Smooth muscle cell (in vitro differentiated cells): ENCODE measurements around the gene S1PR5. TPM values are rescaled to one million over a fixed set of nuclear protein-coding genes. Genes with fewer than 3 reads are reported as not detected.

Experiments used
- DNase-seq: peaks from one replicate; lab custom pipeline; 2025; ENCODE audit not compliant: unreplicated experiment; lab: John Stamatoyannopoulos, UW
- H2AFZ ChIP-seq: fragments of 200-600 bp; sonication (generic); 2 replicates; pipeline ENCODE4 v1.6.0; 2016; ENCODE audit warnings: antibody characterized with exemption, low read depth, mild to moderate bottlenecking
- H3F3A ChIP-seq: fragments of 200-600 bp; sonication (generic); 2 replicates; pipeline ENCODE4 v1.6.0; 2017; ENCODE audit warnings: antibody characterized with exemption, low read depth
- H3K27ac ChIP-seq: fragments of 200-600 bp; sonication (generic); 2 replicates; pipeline ENCODE4 v1.5.1; 2016; ENCODE audit warnings: low read depth, mild to moderate bottlenecking
- H3K27me3 ChIP-seq: fragments of 200-600 bp; sonication (generic); 2 replicates; pipeline ENCODE4 v1.6.1; 2016; ENCODE audit warnings: low read depth, mild to moderate bottlenecking
- H3K36me3 ChIP-seq: fragments of 200-600 bp; sonication (generic); 2 replicates; pipeline ENCODE4 v1.5.1; 2016; ENCODE audit warnings: low read depth
- H3K4me1 ChIP-seq: fragments of 200-600 bp; sonication (generic); 2 replicates; pipeline ENCODE4 v1.5.1; 2016; ENCODE audit warnings: low read depth
- H3K4me2 ChIP-seq: fragments of 200-600 bp; sonication (generic); 2 replicates; pipeline ENCODE4 v1.6.0; 2016; ENCODE audit warnings: mild to moderate bottlenecking
- H3K4me3 ChIP-seq: fragments of 200-600 bp; sonication (generic); 2 replicates; pipeline ENCODE4 v1.5.1; 2016; ENCODE audit warnings: mild to moderate bottlenecking
- H3K79me2 ChIP-seq: fragments of 200-600 bp; sonication (generic); 2 replicates; pipeline ENCODE4 v1.6.0; 2016; ENCODE audit warnings: low read depth, mild to moderate bottlenecking
- H3K9ac ChIP-seq: fragments of 200-600 bp; sonication (generic); 2 replicates; pipeline ENCODE4 v1.6.0; 2016; ENCODE audit warnings: low read depth
- H3K9me3 ChIP-seq: fragments of 200-600 bp; sonication (generic); replicated peaks from 2 replicates; pipeline ENCODE4 v1.5.1; 2016; ENCODE audit warnings: low read depth
- H4K20me1 ChIP-seq: fragments of 200-600 bp; sonication (generic); 2 replicates; pipeline ENCODE4 v1.6.0; 2016; ENCODE audit warnings: low read depth
- CTCF ChIP-seq: fragments of 200-600 bp; sonication (generic); IDR thresholded peaks from 2 replicates; pipeline ENCODE4 v1.5.1; 2017; ENCODE audit warnings: borderline replicate concordance, mild to moderate bottlenecking, antibody characterized with exemption; ENCODE audit not compliant: insufficient read depth, poor library complexity, severe bottlenecking
- WGBS: methylation state at CpG from one replicate; pipeline ENCODE4 v1.1.7; 2016; ENCODE audit warnings: low lambda C conversion rate; 5-methylcytosine and 5-hydroxymethylcytosine counted together
- polyA plus RNA-seq: library from polyadenylated mRNA; unstranded; fragments of >200 nt; fragmentation: Nextera tagmentation; extraction: Ambion mirVana; gene quantifications from 2 replicates; pipeline ENCODE4 v1.2.1, GENCODE V29; 2016
- total RNA-seq: library from RNA; depleted of rRNA; stranded (reverse); fragments of >200 nt; gene quantifications from 2 replicates; pipeline ENCODE4 v1.2.3, GENCODE V29; 2014

S1PR5 gene
- total and polyA plus RNA-seq, 2 experiments from 2014 or later: 5.3 to 9.0 TPM

DNA sequence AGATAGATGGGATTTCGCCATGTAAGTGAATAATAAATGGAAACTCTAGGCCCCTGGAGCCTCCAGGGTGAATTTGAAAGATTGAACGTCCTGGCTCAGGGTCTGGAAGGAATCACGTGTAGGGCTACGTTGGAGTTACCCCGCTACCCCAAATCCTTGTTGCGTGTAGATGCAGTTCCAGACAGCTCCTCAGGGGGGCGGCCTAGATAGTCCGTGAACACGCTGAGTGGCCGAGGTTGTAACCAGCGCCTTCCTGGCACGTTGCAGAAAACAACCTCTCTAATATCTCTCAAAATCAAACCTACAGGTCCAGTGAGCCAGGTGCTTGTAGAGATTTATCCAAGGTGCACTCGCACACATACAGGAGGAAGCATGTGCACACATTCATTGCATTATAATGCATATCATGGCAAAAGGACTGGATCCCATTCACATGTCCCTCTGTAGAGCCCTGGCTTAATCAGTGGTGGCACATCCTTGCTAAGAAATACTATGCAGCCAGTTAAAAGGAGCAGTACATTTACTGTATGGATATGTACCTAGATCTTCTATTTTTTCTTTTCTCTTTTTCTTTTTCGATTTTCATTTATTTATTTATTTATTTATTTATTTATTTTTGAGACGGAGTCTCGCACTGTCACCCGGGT is 11.5 kb downstream of the S1PR5 start:
- Histone ChIP-seq H3K36me3 (no peaks in the 10 kb centered on the region), H3K4me2 (no peak overlapping the region), H3K27ac (no peak overlapping the region), H3K9me3 (no peaks in the 10 kb centered on the region), H2AFZ (no peak overlapping the region), H3K4me1 (peaks cover 18% of the 10 kb centered on the region), H3K79me2 (peaks cover 16% of the 10 kb centered on the region), H3F3A (no peaks in the 10 kb centered on the region), H3K27me3 (no peaks in the 10 kb centered on the region), H4K20me1 (no peaks in the 10 kb centered on the region), H3K4me3 (no peak overlapping the region), H3K9ac (no peak overlapping the region)
- peak; percentile 65 for TF ChIP-seq CTCF
- WGBS: 32% methylated on average over 17 of the region's 17 CpGs
- peak; percentile 15 for DNase-seq

DNA sequence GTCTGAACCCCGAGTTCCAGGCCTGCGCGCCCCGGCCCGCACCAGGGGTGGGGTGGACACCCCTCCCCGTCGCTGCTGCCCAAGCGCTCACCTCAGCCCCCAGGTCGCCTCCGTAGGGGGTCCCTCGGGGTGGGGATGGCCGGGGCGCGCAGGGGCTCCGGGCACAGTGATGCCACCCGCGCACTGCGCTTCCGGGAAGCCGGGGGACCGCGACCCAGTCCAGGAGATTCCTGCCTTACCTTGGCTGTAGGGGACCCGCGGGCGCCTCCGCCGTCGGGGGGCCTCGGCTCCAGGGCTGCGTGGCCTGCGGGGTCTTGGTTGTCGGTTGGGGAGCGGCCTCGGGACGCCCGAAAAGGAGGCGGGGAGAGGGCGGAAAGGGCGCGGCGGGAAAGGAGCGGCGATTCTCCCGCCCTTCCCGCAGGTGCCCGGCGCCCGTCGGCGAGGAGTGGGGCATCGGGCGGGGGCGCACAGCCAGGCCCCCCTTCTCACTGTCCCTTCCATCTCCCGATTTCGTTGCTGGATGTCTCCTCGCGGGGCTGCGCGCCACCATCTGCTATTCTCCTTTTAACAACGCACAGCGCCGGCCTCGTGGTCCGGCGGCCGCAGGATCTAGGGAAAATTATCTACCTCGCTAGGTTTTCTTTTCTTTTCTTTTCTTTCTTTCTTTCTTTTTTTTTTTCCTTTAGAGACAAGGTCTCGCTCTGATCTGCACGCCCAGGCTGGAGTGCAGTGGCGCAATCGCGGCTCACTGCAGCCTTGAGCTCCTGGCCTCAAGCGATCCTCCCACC is 14.1 kb downstream of the S1PR5 start, which contains the start of gene KEAP1:
Gene KEAP1, minus strand, starts transcription at position 355 of the 788 bp plus-strand sequence. CDS start 3,323 bp downstream, outside the sequence.
- Histone ChIP-seq H3K27ac (peak within 1 kb of the TSS; percentile 75), H3K4me3 (peak within 1 kb of the TSS; percentile 85), H2AFZ (peak within 1 kb of the TSS; percentile 92), H3K9me3 (no peaks in the 10 kb centered on the region), H4K20me1 (no peaks in the 10 kb centered on the region), H3K36me3 (no peaks in the 10 kb centered on the region), H3K4me2 (peak within 1 kb of the TSS; percentile 89), H3K4me1 (peaks cover 11% of the 10 kb centered on the region), H3K27me3 (no peaks in the 10 kb centered on the region), H3K9ac (peak within 1 kb of the TSS; percentile 92), H3F3A (no peaks in the 10 kb centered on the region), H3K79me2 (peaks cover 36% of the 10 kb centered on the region)
- no peak for DNase-seq
- 12% methylated on average over 52 of the region's 73 CpGs for WGBS
- no peak for TF ChIP-seq CTCF

DNA sequence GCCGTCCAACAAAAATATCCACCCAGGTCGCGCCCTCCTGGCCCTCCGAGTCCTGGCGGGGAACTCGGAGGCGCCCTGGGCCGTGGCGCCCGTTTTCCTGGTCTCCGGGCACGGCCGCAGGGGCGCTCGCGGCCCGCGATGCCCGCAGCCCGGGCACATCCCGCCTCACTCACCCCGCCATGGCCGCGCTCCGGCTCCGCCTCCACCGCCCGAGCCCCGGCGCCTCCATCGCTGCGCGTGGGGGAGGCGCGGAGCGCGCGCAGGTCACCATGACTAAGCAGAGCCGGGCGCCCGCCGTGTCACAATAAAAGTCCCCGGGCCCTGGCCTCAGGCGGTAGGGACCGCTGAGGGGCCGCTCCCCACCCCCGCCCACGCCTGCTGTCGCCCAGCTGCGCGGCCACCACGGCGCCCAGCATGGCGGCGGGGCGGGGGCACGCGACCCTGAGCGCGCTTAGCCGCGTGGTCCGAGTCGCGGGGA is 14.7 kb downstream of the S1PR5 start:
- Histone ChIP-seq H3K9me3 (no peaks in the 10 kb centered on the region), H3K27ac (peak overlapping the region; percentile 75), H3K36me3 (no peaks in the 10 kb centered on the region), H3K4me2 (peak overlapping the region; percentile 89), H3F3A (no peaks in the 10 kb centered on the region), H3K4me3 (peak overlapping the region; percentile 85), H3K27me3 (no peaks in the 10 kb centered on the region), H3K9ac (peak overlapping the region; percentile 92), H4K20me1 (no peaks in the 10 kb centered on the region), H2AFZ (peak overlapping the region; percentile 92), H3K4me1 (peaks cover 11% of the 10 kb centered on the region), H3K79me2 (peaks cover 36% of the 10 kb centered on the region)
- TF ChIP-seq CTCF: no peak
- WGBS: under 1% methylated on average over 36 of the region's 65 CpGs
- peak; percentile 76 for DNase-seq
